ENCODE results near the gene TTC39C.

- TF ChIP-seq YY1 (IDR thresholded peaks at IDR 0.05; ENCODE audit: insufficient read depth, insufficient read length) (no peak), ZNF274 (IDR thresholded peaks at IDR 0.05; ENCODE audit: low read depth, low read length) (no peak), SUZ12 (IDR thresholded peaks at IDR 0.05; ENCODE audit: extremely low read depth, insufficient read depth, insufficient read length) (no peak)
Observed at GRCh38 chr18:24021505-24021904, 7.0 kb downstream of the TTC39C start.

Data from NT2/D1 (cell line).